ENCODE data around the gene TAS2R50. TPM values are rescaled to one million over a fixed set of nuclear protein-coding genes. Genes with fewer than 3 reads are reported as not detected.
"Not testable (repeated sequence)": the region's sequence is repeated elsewhere in the genome, so short reads cannot be mapped to it uniquely, and the experiment has no call there.

Gene TAS2R50, protein sequence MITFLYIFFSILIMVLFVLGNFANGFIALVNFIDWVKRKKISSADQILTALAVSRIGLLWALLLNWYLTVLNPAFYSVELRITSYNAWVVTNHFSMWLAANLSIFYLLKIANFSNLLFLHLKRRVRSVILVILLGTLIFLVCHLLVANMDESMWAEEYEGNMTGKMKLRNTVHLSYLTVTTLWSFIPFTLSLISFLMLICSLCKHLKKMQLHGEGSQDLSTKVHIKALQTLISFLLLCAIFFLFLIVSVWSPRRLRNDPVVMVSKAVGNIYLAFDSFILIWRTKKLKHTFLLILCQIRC
- total RNA-seq (ENCODE audit: low replicate concordance), result 2.4 and 12.1 TPM in 2 replicates

DNA sequence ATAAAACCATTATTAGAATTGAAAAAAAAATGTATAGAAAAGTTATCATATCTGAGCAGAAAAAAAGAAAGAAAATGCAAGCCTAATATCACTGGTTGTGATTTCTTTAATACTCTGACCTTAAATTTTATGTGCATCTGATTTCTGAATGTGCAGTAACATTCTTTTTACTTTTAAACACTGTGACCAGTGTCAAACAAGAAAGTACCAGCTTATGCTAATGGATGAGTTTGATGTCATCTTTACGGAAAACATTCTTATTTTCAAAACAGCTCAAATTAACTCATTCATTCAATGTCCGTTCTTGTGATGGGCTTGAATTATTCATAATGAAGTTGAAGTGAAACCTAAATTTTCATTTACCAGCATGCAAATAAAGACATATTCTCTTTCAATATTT is at the start of gene TAS2R50:
Gene TAS2R50 (minus strand): TSS at position 101 of the 400 bp plus-strand sequence. CDS start 52 bp downstream, at position 49.
- no peak within 1 kb of the TSS for H3K27ac Mint-ChIP-seq
- Histone ChIP-seq H3K79me2 (ENCODE audit: low read depth) (no peaks in the 10 kb centered on the region), H3K27me3 (no peaks in the 10 kb centered on the region), H3K9me3 (ENCODE audit: low read depth) (no peaks in the 10 kb centered on the region), H3K9ac (no peak within 1 kb of the TSS), H3K4me1 (no peaks in the 10 kb centered on the region), H3K36me3 (peaks cover 5% of the 10 kb centered on the region), H3F3A (ENCODE audit: low read depth) (no peaks in the 10 kb centered on the region), H3K4me3 (no peak within 1 kb of the TSS), H4K20me1 (ENCODE audit: low read depth) (no peaks in the 10 kb centered on the region), H2AFZ (replicated peaks) (no peak within 1 kb of the TSS), H3K4me2 (no peak within 1 kb of the TSS), H3K27ac (no peak within 1 kb of the TSS)
- H3K4me3 Mint-ChIP-seq, result no peak within 1 kb of the TSS
- peaks cover 16% of the 10 kb centered on the region for H3K36me3 Mint-ChIP-seq
- no peaks in the 10 kb centered on the region for H3K4me1 Mint-ChIP-seq
- H3K9me3 Mint-ChIP-seq, result peaks cover 7% of the 10 kb centered on the region
- no peaks in the 10 kb centered on the region for H3K27me3 Mint-ChIP-seq (ENCODE audit: insufficient read depth, low read depth)
- no peak for DNase-seq (ENCODE audit: low spot score)
- TF ChIP-seq EZH2phosphoT487 (IDR thresholded peaks at IDR 0.05) (no peak), EZH2 (IDR thresholded peaks at IDR 0.05) (no peak)
- TF ChIP-seq, protein P1, sequence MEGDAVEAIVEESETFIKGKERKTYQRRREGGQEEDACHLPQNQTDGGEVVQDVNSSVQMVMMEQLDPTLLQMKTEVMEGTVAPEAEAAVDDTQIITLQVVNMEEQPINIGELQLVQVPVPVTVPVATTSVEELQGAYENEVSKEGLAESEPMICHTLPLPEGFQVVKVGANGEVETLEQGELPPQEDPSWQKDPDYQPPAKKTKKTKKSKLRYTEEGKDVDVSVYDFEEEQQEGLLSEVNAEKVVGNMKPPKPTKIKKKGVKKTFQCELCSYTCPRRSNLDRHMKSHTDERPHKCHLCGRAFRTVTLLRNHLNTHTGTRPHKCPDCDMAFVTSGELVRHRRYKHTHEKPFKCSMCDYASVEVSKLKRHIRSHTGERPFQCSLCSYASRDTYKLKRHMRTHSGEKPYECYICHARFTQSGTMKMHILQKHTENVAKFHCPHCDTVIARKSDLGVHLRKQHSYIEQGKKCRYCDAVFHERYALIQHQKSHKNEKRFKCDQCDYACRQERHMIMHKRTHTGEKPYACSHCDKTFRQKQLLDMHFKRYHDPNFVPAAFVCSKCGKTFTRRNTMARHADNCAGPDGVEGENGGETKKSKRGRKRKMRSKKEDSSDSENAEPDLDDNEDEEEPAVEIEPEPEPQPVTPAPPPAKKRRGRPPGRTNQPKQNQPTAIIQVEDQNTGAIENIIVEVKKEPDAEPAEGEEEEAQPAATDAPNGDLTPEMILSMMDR (IDR thresholded peaks at IDR 0.05), result no peak

DNA sequence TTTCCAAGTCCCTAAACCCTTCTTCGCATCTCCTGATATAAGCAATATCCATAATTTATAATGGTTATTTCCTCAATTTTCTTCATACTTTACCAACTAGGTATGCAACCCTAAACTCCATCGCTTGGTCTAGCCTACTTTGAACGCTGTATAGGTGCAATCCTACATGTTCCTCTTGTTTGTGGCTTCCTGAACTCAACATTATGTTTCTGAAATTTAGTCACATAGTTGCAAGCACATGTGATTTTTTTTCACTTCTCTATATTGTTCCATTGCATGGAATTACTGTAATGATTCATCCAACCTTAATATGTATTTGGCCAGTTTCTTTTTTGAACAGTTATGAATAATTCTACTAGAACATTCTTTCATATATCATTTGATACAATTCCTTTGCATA is 47.2 kb upstream of the TAS2R50 start:
- H3K9me3 ChIP-seq (ENCODE audit: low read depth); H3K4me3 ChIP-seq; H3K4me1 ChIP-seq; H3K4me1 Mint-ChIP-seq; H3K4me3 Mint-ChIP-seq; H3K79me2 ChIP-seq (ENCODE audit: low read depth); H3K27me3 ChIP-seq; H3F3A ChIP-seq (ENCODE audit: low read depth); DNase-seq (ENCODE audit: low spot score); H3K27me3 Mint-ChIP-seq (ENCODE audit: insufficient read depth, low read depth); H3K27ac ChIP-seq; H3K36me3 ChIP-seq; H3K27ac Mint-ChIP-seq; H3K9ac ChIP-seq; H3K4me2 ChIP-seq; H4K20me1 ChIP-seq (ENCODE audit: low read depth); H3K9me3 Mint-ChIP-seq; H2AFZ ChIP-seq (replicated peaks): not testable (repeated sequence)
- H3K36me3 Mint-ChIP-seq, result peaks cover 36% of the 10 kb centered on the region

DNA sequence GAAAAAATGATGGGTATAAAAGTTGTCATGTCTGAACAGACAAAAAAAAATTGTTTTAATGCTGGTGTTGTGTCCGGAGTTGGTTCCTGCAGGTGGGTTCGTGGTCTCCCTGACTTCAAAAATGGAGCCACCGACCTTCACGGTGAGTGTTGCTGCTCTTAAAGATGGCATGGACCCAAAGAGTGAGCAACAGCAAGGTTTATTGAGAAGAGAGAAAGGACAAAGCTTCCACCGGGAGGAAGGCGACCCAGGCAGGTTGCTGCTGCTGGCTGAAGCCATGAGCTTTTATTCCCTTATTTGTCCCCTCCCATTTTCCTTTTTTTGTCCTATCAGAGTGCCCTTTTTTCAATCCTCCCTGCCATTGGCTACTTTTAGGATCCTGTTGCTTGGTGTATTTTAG is 44.6 kb upstream of the TAS2R50 start, which contains the start of gene TAS2R31:
Gene TAS2R31 (minus strand): TSS at position 101 of the 400 bp plus-strand sequence. CDS start 72 bp downstream, at position 29.
- H3K4me3 Mint-ChIP-seq, result no peak within 1 kb of the TSS
- TF ChIP-seq, protein P1 (IDR thresholded peaks at IDR 0.05), result no peak
- no peak for TF ChIP-seq EZH2phosphoT487 (IDR thresholded peaks at IDR 0.05)
- no peak for TF ChIP-seq EZH2 (IDR thresholded peaks at IDR 0.05)

DNA sequence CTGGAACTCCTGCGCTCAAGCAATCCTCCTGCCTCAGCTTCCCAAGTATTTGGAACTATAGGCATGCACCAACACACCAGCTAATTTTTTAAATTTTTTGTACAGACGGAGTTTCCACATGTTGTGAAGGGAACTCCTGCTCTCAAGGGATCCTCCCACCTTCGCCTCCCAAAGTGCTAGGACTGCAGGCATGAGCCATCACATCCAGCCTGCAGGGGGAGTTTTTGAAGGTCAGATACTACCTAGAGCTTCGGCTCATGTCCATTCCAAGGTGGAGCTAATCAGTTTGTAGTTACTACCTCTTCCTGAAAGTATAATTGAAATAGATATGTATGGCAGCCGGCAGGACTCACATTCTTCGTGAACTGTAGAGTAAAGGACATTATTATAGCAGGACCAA is 39.4 kb upstream of the TAS2R50 start:
- no peak overlapping the region for H3K27ac Mint-ChIP-seq
- Histone ChIP-seq H3K36me3 (no peaks in the 10 kb centered on the region), H4K20me1 (ENCODE audit: low read depth) (no peaks in the 10 kb centered on the region), H3F3A (ENCODE audit: low read depth) (no peaks in the 10 kb centered on the region), H3K9me3 (ENCODE audit: low read depth) (no peaks in the 10 kb centered on the region), H3K4me2 (no peak overlapping the region), H3K4me3 (no peak overlapping the region), H3K9ac (no peak overlapping the region), H3K79me2 (ENCODE audit: low read depth) (no peaks in the 10 kb centered on the region), H3K4me1 (no peaks in the 10 kb centered on the region), H2AFZ (replicated peaks) (no peak overlapping the region), H3K27me3 (no peaks in the 10 kb centered on the region), H3K27ac (no peak overlapping the region)
- peak; percentile 4 for DNase-seq (ENCODE audit: low spot score)
- H3K27me3 Mint-ChIP-seq (ENCODE audit: insufficient read depth, low read depth), result no peaks in the 10 kb centered on the region
- TF ChIP-seq, protein P1 (IDR thresholded peaks at IDR 0.05), result peak; percentile 36
- TF ChIP-seq EZH2phosphoT487 (IDR thresholded peaks at IDR 0.05), result no peak
- peaks cover 15% of the 10 kb centered on the region for H3K9me3 Mint-ChIP-seq
- no peaks in the 10 kb centered on the region for H3K4me1 Mint-ChIP-seq
- no peak overlapping the region for H3K4me3 Mint-ChIP-seq
- H3K36me3 Mint-ChIP-seq, result peaks cover 41% of the 10 kb centered on the region

More for the DNA sequence above, 44.6 kb upstream of the TAS2R50 start, which contains the start of gene TAS2R31:
- Histone ChIP-seq H3K27me3 (no peaks in the 10 kb centered on the region), H2AFZ (replicated peaks) (no peak within 1 kb of the TSS), H3K9me3 (ENCODE audit: low read depth) (no peaks in the 10 kb centered on the region), H3K4me1 (no peaks in the 10 kb centered on the region), H3K4me3 (no peak within 1 kb of the TSS), H3K79me2 (ENCODE audit: low read depth) (no peaks in the 10 kb centered on the region), H4K20me1 (ENCODE audit: low read depth) (no peaks in the 10 kb centered on the region), H3K9ac (no peak within 1 kb of the TSS), H3K27ac (no peak within 1 kb of the TSS), H3K4me2 (no peak within 1 kb of the TSS), H3K36me3 (no peaks in the 10 kb centered on the region), H3F3A (ENCODE audit: low read depth) (no peaks in the 10 kb centered on the region)
- DNase-seq (ENCODE audit: low spot score), result no peak
- peaks cover 42% of the 10 kb centered on the region for H3K36me3 Mint-ChIP-seq
- no peaks in the 10 kb centered on the region for H3K27me3 Mint-ChIP-seq (ENCODE audit: insufficient read depth, low read depth)
- H3K27ac Mint-ChIP-seq, result no peak within 1 kb of the TSS
- H3K9me3 Mint-ChIP-seq, result peaks cover 3% of the 10 kb centered on the region
- H3K4me1 Mint-ChIP-seq, result no peaks in the 10 kb centered on the region

Measured in neural progenitor cell (in vitro differentiated cells).